H1 (cell line): ENCODE data around the gene PARK7.

Experiments used
- ATF2 ChIP-seq: IDR thresholded peaks from 2 replicates; pipeline ENCODE4 v1.6.1; 2012; ENCODE audit warnings: low read length, inconsistent platforms
- ATF3 ChIP-seq: IDR thresholded peaks from 2 replicates; pipeline ENCODE4 v1.6.1; 2011; ENCODE audit warnings: low read depth, mild to moderate bottlenecking, low read length; ENCODE audit not compliant: insufficient read depth
- BRCA1 ChIP-seq: IDR thresholded peaks from 2 replicates; pipeline ENCODE4 v1.6.1; 2012; ENCODE audit warnings: low read depth, low read length, improper control_type of control experiment
- CHD1 ChIP-seq: IDR thresholded peaks from 2 replicates; pipeline ENCODE4 v1.6.1; 2012; ENCODE audit warnings: low read depth, low read length, improper control_type of control experiment
- CTCF ChIP-seq, 3 experiments: IDR thresholded peaks; 1 replicate in 2 of 3; 2 replicates in 1 of 3; pipeline versions ENCODE4 v1.5.1 to v1.6.1; 2011; ENCODE audit warnings: low read length in 3 of 3, mild to moderate bottlenecking in 3 of 3, inconsistent platforms in 2 of 3, low read depth in 1 of 3, moderate library complexity in 1 of 3; ENCODE audit not compliant: insufficient read depth in 1 of 3; ENCODE audit errors: control extremely low read depth in 1 of 3
- EZH2 ChIP-seq: fragments of 200-600 bp; sonication (generic); IDR thresholded peaks from 2 replicates; pipeline ENCODE4 v1.7.1; 2012; ENCODE audit warnings: low read depth, mild to moderate bottlenecking, moderate library complexity, low read length, inconsistent platforms; ENCODE audit not compliant: severe bottlenecking
- HDAC2 ChIP-seq, 2 experiments: fragments of 300-600 bp in 1 of 2; sonication (generic) in 1 of 2; IDR thresholded peaks; 2 replicates each; pipeline ENCODE4 v1.6.1; 2011 to 2012; ENCODE audit warnings: low read depth in 2 of 2, low read length in 2 of 2, mild to moderate bottlenecking in 2 of 2, moderate library complexity in 2 of 2, borderline replicate concordance in 1 of 2, inconsistent platforms in 1 of 2
- MAX ChIP-seq: IDR thresholded peaks from 2 replicates; pipeline ENCODE4 v1.6.1; 2012; ENCODE audit warnings: inconsistent platforms
- POLR2A ChIP-seq, 2 experiments: IDR thresholded peaks; 1 replicate in 1 of 2; 2 replicates in 1 of 2; pipeline ENCODE4 v1.6.1; 2011; ENCODE audit warnings: low read depth in 2 of 2, low read length in 2 of 2, mild to moderate bottlenecking in 2 of 2; ENCODE audit errors: control extremely low read depth in 1 of 2
- RAD21 ChIP-seq, 2 experiments: IDR thresholded peaks in 1 of 2; conservative IDR thresholded peaks in 1 of 2; 2 replicates each; pipeline ENCODE4 v1.6.1; 2011; ENCODE audit warnings: low read depth in 2 of 2, low read length in 2 of 2, improper control_type of control experiment in 1 of 2, inconsistent platforms in 1 of 2, mild to moderate bottlenecking in 1 of 2, moderate library complexity in 1 of 2
- SIX5 ChIP-seq: IDR thresholded peaks from 2 replicates; pipeline ENCODE4 v1.6.1; 2011; ENCODE audit warnings: mild to moderate bottlenecking, low read depth, low read length
- SP1 ChIP-seq: IDR thresholded peaks from 2 replicates; pipeline ENCODE4 v1.6.1; 2011; ENCODE audit warnings: low read depth, low read length
- TAF1 ChIP-seq: IDR thresholded peaks from 2 replicates; pipeline ENCODE4 v1.6.1; 2011; ENCODE audit warnings: mild to moderate bottlenecking, low read depth, low read length

GRCh38 chr1:7954683-7955082 is 6.8 kb upstream of the PARK7 start:
- TF ChIP-seq POLR2A (IDR thresholded peaks at IDR 0.05; ENCODE audit: control extremely low read depth in 1 of 2, low read depth in 2 of 2, low read length in 2 of 2) (no peak), SIX5 (no peak), RAD21 (IDR thresholded peaks at IDR 0.05 in 1 of 2, conservative IDR thresholded peaks at IDR 0.05 in 1 of 2; ENCODE audit: low read depth in 2 of 2, low read length in 2 of 2) (no peak), ATF2 (no peak), EZH2 (no peak), CTCF (IDR thresholded peaks at IDR 0.05; ENCODE audit: control extremely low read depth in 1 of 3, insufficient read depth in 1 of 3, low read depth in 1 of 3, low read length in 3 of 3) (no peak), MAX (no peak), HDAC2 (IDR thresholded peaks at IDR 0.05; ENCODE audit: borderline replicate concordance in 1 of 2, low read depth in 2 of 2, low read length in 2 of 2) (no peak), BRCA1 (no peak), TAF1 (no peak), CHD1 (no peak), SP1 (no peak), ATF3 (no peak)
